HG03025 (cell line): ENCODE results near the gene ERAL1.
"Not testable (repeated sequence)": the region's sequence is repeated elsewhere in the genome, so short reads cannot be mapped to it uniquely, and the experiment has no call there.

ENCODE experiments used
- ATAC-seq: cut with Tn5 transposase; IDR thresholded peaks from one replicate; pipeline ENCODE4 v1.9.1; 2021; ENCODE audit warnings: mild to moderate bottlenecking, moderate library complexity; ENCODE audit not compliant: unreplicated experiment, low FRiP score

The ERAL1 gene

GRCh38 chr17:28854457-28855335, at the start of gene ERAL1:
Gene ERAL1, plus strand, starts transcription at chr17:28855016. Its CDS starts 19 bp downstream, at chr17:28855035.
- ATAC-seq: peak; percentile 86

GRCh38 chr17:28807925-28808634, 46.7 kb upstream of the ERAL1 start:
- no peak for ATAC-seq

GRCh38 chr17:28810437-28810836, 44.4 kb upstream of the ERAL1 start:
- no peak for ATAC-seq

GRCh38 chr17:28811651-28812090, 43.1 kb upstream of the ERAL1 start:
- no peak for ATAC-seq

GRCh38 chr17:28812091-28812747, 42.6 kb upstream of the ERAL1 start:
- peak; percentile 91 for ATAC-seq

- peak; percentile 16 for ATAC-seq
These were observed 42.0 kb upstream of the ERAL1 start for GRCh38 chr17:28812748-28813377.

- ATAC-seq: no peak
These were observed 38.3 kb upstream of the ERAL1 start for GRCh38 chr17:28816540-28816939.

- ATAC-seq: no peak
These were observed 36.0 kb upstream of the ERAL1 start for GRCh38 chr17:28818819-28819221.

GRCh38 chr17:28819582-28819981, 35.2 kb upstream of the ERAL1 start:
- ATAC-seq: no peak

GRCh38 chr17:28827672-28828071, 27.1 kb upstream of the ERAL1 start:
- no peak for ATAC-seq

- no peak for ATAC-seq
These were observed 26.3 kb upstream of the ERAL1 start for GRCh38 chr17:28828294-28829040.

- ATAC-seq: no peak
These were observed 20.4 kb upstream of the ERAL1 start for GRCh38 chr17:28834420-28834819.

- not testable (repeated sequence) for ATAC-seq
These were observed 18.3 kb upstream of the ERAL1 start for GRCh38 chr17:28836541-28836940.

GRCh38 chr17:28839221-28839620, 15.6 kb upstream of the ERAL1 start:
- no peak for ATAC-seq

- no peak for ATAC-seq
These were observed 12.9 kb upstream of the ERAL1 start for GRCh38 chr17:28841901-28842281.

GRCh38 chr17:28842282-28843012, 12.4 kb upstream of the ERAL1 start, which contains the start of gene FAM222B:
Gene FAM222B, minus strand, starts transcription at chr17:28842790. Its CDS starts 76,123 bp downstream, at chr17:28766667.
- ATAC-seq: peak; percentile 68

- ATAC-seq: no peak
These were observed 11.0 kb upstream of the ERAL1 start for GRCh38 chr17:28843816-28844148.

GRCh38 chr17:28846231-28846630, 8.6 kb upstream of the ERAL1 start:
- ATAC-seq: no peak

- ATAC-seq: not testable (repeated sequence)
These were observed 8.1 kb upstream of the ERAL1 start for GRCh38 chr17:28846699-28847098.
